ENCODE results near the gene RBM25. TPM values are rescaled to one million over a fixed set of nuclear protein-coding genes. Genes with fewer than 3 reads are reported as not detected.
A peak's percentile ranks its signal among the peaks of the same experiment; 100 is the strongest.
"Not testable (repeated sequence)": the region's sequence is repeated elsewhere in the genome, so short reads cannot be mapped to it uniquely, and the experiment has no call there.

Gene RBM25
- polyA plus RNA-seq (2011; rRNA removed) (48.2 and 52.4 TPM in 2 replicates), polyA minus RNA-seq (2011; rRNA and poly(A)+ RNA removed) (27.5 and 34.8 TPM in 2 replicates)

DNA sequence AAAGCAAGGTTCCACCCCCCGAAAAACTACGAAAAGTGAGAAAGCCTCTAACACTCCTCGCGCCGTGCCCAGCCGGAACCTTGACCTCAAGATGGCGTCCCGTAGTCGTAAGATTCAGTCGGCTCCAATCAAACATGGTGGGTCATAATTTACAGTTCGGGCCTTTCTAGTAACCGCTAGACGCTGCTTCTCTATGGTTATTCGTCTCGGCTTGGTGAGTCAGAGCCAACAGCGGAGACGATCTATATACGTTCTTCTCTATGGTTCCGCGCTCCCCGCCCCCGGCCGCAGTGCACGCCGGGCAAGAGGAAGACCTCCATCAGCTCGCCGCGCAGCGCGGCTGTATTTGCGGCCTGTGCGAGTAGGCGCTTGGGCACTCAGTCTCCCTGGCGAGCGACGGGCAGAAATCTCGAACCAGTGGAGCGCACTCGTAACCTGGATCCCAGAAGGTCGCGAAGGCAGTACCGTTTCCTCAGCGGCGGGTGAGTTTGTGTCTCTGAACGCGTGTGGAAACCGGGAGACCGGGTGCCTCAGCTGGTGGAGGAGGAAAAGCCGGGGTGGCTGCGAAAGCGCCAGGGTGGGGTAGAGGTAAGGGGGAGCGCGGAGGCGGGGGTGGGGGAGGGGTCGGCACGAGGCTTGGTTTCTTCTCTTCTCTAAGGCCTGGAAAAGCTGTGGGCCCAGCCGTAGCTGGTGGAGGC is at the start of gene RBM25:
Gene RBM25, plus strand, starts transcription at position 311 of the 698 bp plus-strand sequence. CDS start 13,108 bp downstream, outside the sequence.
- POLR2A ChIA-PET: interaction anchor here (0.6 to 2.2 kb wide), 9 partner anchors 10 to 320 kb away, joined by 3 to 21 read pairs (median 5); partner anchors contain the start of genes PSEN1 and ZFYVE1
- TF ChIP-seq, protein P1, sequence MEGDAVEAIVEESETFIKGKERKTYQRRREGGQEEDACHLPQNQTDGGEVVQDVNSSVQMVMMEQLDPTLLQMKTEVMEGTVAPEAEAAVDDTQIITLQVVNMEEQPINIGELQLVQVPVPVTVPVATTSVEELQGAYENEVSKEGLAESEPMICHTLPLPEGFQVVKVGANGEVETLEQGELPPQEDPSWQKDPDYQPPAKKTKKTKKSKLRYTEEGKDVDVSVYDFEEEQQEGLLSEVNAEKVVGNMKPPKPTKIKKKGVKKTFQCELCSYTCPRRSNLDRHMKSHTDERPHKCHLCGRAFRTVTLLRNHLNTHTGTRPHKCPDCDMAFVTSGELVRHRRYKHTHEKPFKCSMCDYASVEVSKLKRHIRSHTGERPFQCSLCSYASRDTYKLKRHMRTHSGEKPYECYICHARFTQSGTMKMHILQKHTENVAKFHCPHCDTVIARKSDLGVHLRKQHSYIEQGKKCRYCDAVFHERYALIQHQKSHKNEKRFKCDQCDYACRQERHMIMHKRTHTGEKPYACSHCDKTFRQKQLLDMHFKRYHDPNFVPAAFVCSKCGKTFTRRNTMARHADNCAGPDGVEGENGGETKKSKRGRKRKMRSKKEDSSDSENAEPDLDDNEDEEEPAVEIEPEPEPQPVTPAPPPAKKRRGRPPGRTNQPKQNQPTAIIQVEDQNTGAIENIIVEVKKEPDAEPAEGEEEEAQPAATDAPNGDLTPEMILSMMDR (IDR thresholded peaks at IDR 0.05; ENCODE audit: low read depth, low read length): no peak
- CTCF ChIA-PET: no interaction called here

DNA sequence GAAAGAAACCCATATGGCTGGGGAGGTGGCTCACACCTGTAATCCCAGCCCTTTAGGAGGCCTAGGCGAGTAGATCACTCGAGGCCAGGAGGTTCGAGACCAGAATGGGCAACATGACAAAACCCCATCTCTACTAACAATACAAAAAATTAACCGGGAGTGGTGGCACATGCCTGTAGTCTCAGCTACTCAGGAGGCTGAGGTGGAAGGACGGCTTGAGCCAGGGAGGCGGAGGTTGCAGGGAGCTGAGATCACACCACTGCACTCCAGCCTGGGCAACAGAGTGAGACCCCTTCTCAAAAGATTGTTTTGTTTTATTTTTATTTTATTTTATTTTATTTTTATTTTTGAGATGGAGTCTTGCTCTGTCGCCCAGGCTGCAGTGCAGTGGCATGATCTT is 47.1 kb upstream of the RBM25 start:
- H3K27me3 ChIP-seq (ENCODE audit: control insufficient read depth, insufficient read depth, low read length); H3K27ac ChIP-seq (ENCODE audit: low read depth, low read length); CTCF ChIA-PET; H3K4me3 ChIP-seq (ENCODE audit: low read depth, low read length); H3K9me3 ChIP-seq (ENCODE audit: control insufficient read depth, insufficient read depth, low read length); DNase-seq (ENCODE audit: low read depth, low spot score): not testable (repeated sequence)
- POLR2A ChIA-PET: interaction anchor here (0.7 kb wide), 1 partner anchor 228 kb away, joined by 6 read pairs; no protein-coding TSS in a partner anchor

More for the DNA sequence above, at the start of gene RBM25:
- peak; percentile 97 for DNase-seq (ENCODE audit: low read depth, low spot score)
- no peaks in the 10 kb centered on the region for H3K27me3 ChIP-seq (ENCODE audit: control insufficient read depth, insufficient read depth, low read length)
- peak within 1 kb of the TSS; percentile 94 for H3K4me3 ChIP-seq (ENCODE audit: low read depth, low read length)
- peaks cover 3% of the 10 kb centered on the region; the same call in 1 of the 2 replicates for H3K9me3 ChIP-seq (ENCODE audit: control insufficient read depth, insufficient read depth, low read length)
- peak within 1 kb of the TSS; percentile 92 for H3K27ac ChIP-seq (ENCODE audit: low read depth, low read length)

DNA sequence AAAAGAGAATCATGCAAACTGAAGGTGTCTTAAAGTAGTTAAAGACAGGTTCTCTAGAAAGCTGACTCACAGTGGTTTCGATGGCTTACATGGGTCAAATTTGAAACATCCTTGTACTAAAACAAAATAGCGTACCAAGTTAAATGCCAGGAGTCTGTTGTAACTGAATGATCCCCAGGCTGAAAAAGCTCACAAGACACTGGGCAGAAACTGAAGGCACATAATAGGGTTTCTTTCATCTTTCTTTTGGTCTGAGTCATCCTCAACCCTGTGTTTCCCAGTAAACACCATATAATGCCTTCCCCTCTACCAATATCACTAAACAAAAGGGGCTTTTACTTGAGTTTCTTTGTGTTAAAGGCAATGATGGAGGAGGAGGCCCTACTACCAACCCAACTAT is 44.2 kb upstream of the RBM25 start:
- TF ChIP-seq, protein P1 (IDR thresholded peaks at IDR 0.05; ENCODE audit: low read depth, low read length): no peak
- no peak overlapping the region for H3K27ac ChIP-seq (ENCODE audit: low read depth, low read length)
- ChIA-PET POLR2A (no interaction called here), CTCF (no interaction called here)
- H3K9me3 ChIP-seq (ENCODE audit: control insufficient read depth, insufficient read depth, low read length): no peaks in the 10 kb centered on the region
- DNase-seq (ENCODE audit: low read depth, low spot score): no peak
- no peaks in the 10 kb centered on the region for H3K27me3 ChIP-seq (ENCODE audit: control insufficient read depth, insufficient read depth, low read length)
- H3K4me3 ChIP-seq (ENCODE audit: low read depth, low read length): no peak overlapping the region

DNA sequence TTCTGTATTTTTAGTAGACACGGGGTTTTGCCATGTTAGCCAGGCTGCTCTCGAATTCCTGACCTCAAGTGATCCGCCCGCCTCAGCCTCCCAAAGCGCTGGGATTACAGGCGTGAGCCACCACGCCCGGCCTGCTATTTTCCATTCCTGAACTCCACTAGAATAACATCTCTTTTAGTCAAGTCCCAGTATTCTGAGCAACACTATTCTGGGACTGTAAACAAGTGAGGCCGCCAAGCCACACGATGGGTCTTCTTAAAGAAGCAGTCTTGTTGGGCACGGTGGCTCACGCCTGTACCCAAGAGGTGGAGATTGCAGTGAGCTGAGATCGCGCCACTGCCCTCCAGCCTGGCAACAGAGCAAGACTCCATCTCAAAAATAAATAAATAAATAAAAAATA is 42.8 kb upstream of the RBM25 start:
- H3K4me3 ChIP-seq (ENCODE audit: low read depth, low read length); POLR2A ChIA-PET; DNase-seq (ENCODE audit: low read depth, low spot score); H3K27ac ChIP-seq (ENCODE audit: low read depth, low read length); CTCF ChIA-PET; H3K9me3 ChIP-seq (ENCODE audit: control insufficient read depth, insufficient read depth, low read length); H3K27me3 ChIP-seq (ENCODE audit: control insufficient read depth, insufficient read depth, low read length): not testable (repeated sequence)

DNA sequence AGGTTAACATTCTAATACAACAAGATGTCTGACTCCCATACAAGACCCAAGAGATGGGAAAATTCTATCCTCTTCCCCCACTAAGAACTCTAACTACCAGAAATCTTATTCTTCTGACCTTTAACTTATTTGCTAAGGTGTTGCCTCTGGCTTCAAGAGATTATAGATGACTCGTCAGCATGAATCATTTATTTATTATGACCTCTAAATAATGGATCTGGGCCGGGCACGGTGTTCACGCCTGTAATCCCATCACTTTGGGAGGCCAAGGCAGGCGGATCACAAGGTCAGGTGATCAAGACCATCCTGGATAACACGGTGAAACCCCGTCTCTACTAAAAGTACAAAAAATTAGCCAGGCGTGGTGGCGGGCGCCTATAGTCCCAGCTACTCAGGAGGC is 42.3 kb upstream of the RBM25 start:
- CTCF ChIA-PET, POLR2A ChIA-PET: not testable (repeated sequence)

DNA sequence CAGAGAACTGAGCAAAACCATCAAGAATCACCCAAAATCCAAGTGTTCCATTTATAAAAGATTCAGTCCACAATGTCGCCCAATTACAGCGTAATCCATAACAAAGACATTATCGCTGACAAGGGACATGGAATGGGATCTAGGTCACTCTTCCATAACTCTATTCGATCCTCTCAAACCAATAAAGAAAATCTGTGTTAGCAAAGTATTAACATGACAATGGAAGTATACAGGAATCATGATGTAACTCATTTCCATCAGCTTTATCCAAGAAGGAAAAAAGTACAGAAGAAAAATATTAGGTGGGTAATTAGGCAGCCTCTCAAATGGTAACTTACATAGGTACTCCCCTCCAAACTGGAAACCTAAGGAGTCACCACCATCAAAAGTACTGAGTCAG is 36.3 kb upstream of the RBM25 start:
- ChIA-PET CTCF (no interaction called here), POLR2A (no interaction called here)
- DNase-seq (ENCODE audit: low read depth, low spot score): no peak
- H3K9me3 ChIP-seq (ENCODE audit: control insufficient read depth, insufficient read depth, low read length): no peaks in the 10 kb centered on the region
- H3K4me3 ChIP-seq (ENCODE audit: low read depth, low read length): 0 out of 2 replicates have a peak overlapping the region, but pooled peaks have one; percentile 17
- no peak overlapping the region for H3K27ac ChIP-seq (ENCODE audit: low read depth, low read length)
- TF ChIP-seq, protein P1 (IDR thresholded peaks at IDR 0.05; ENCODE audit: low read depth, low read length): no peak
- no peaks in the 10 kb centered on the region for H3K27me3 ChIP-seq (ENCODE audit: control insufficient read depth, insufficient read depth, low read length)

More for the DNA sequence above, 42.3 kb upstream of the RBM25 start:
- not testable (repeated sequence) for H3K27ac ChIP-seq (ENCODE audit: low read depth, low read length); H3K27me3 ChIP-seq (ENCODE audit: control insufficient read depth, insufficient read depth, low read length); H3K4me3 ChIP-seq (ENCODE audit: low read depth, low read length); H3K9me3 ChIP-seq (ENCODE audit: control insufficient read depth, insufficient read depth, low read length); DNase-seq (ENCODE audit: low read depth, low spot score)
